Peyer's patch (tissue), 4 donors: Measurements from ENCODE around the gene TLR10. TPM values are rescaled to one million over a fixed set of nuclear protein-coding genes. Genes with fewer than 3 reads are reported as not detected.
A peak's percentile ranks its signal among the peaks of the same experiment; 100 is the strongest.

Source experiments
- DNase-seq, 3 donors: peaks; one replicate each; pipeline ENCODE4 v3.0.0-alpha.2; 2017 to 2019
- H3K27ac ChIP-seq, 4 donors: fragments of 200-600 bp; sonication (generic); one replicate each; pipeline ENCODE4 v1.5.1; 2016 to 2019
- H3K27me3 ChIP-seq, 2 donors: fragments of 200-600 bp; sonication (generic); one replicate each; pipeline ENCODE4 v1.5.1; 2019
- H3K36me3 ChIP-seq, 3 donors: fragments of 200-600 bp; sonication (generic); one replicate each; pipeline ENCODE4 v1.5.1; 2016 to 2019
- H3K4me1 ChIP-seq, 4 donors: fragments of 200-600 bp; sonication (generic); one replicate each; pipeline ENCODE4 v1.5.1; 2016 to 2019
- H3K4me3 ChIP-seq, 4 donors: fragments of 200-600 bp; sonication (generic); 1 replicate in 3 of 4; 2 replicates in 1 of 4; pipeline ENCODE4 v1.5.1; 2016 to 2019; ENCODE audit warnings: mild to moderate bottlenecking in 1 of 4
- H3K9me3 ChIP-seq, 4 donors: fragments of 200-600 bp; sonication (generic); one replicate each; pipeline ENCODE4 v1.5.1; 2016 to 2019; ENCODE audit warnings: mild to moderate bottlenecking in 1 of 4
- CTCF ChIP-seq, 6 experiments: fragments of 450-650 bp in 4 of 6; fragments of 200-600 bp in 2 of 6; sonication (generic) in 1 of 6; IDR thresholded peaks; one replicate each; pipeline ENCODE4 v1.5.1; 2017 to 2019; ENCODE audit warnings: antibody characterized with exemption in 6 of 6, mild to moderate bottlenecking in 3 of 6, moderate library complexity in 1 of 6
- POLR2A ChIP-seq, 2 donors: fragments of 450-650 bp; IDR thresholded peaks; one replicate each; pipeline ENCODE4 v1.5.1; 2017; ENCODE audit warnings: antibody characterized with exemption in 2 of 2, mild to moderate bottlenecking in 2 of 2, moderate library complexity in 2 of 2
- total RNA-seq, 4 donors: library from RNA; depleted of rRNA; stranded (reverse); fragments of >200 nt; gene quantifications; one replicate each; pipeline ENCODE4 v1.1.0, GENCODE V29; 2016

Gene TLR10
- total RNA-seq, 4 donors from 2014 or later: 2.0 to 37.1 TPM; not detected in 2

- no peak overlapping the region for H3K27ac ChIP-seq
- no peaks in the 10 kb centered on the region for H3K36me3 ChIP-seq
- H3K4me3 ChIP-seq: no peak overlapping the region
- TF ChIP-seq POLR2A (IDR thresholded peaks at IDR 0.05): no peak
- TF ChIP-seq CTCF (IDR thresholded peaks at IDR 0.05): no peak
- no peaks in the 10 kb centered on the region for H3K4me1 ChIP-seq
- no peaks in the 10 kb centered on the region for H3K9me3 ChIP-seq
- no peak for DNase-seq
- no peaks in the 10 kb centered on the region for H3K27me3 ChIP-seq
Measured at GRCh38 chr4:38765382-38765781, 17.4 kb downstream of the TLR10 start.

- Histone ChIP-seq H3K4me1 (no peaks in the 10 kb centered on the region), H3K27ac (peak overlapping the region in 1 of 4 donors; percentile 79), H3K4me3 (no peak overlapping the region), H3K27me3 (no peaks in the 10 kb centered on the region), H3K36me3 (no peaks in the 10 kb centered on the region), H3K9me3 (no peaks in the 10 kb centered on the region)
- TF ChIP-seq CTCF (IDR thresholded peaks at IDR 0.05) (no peak), POLR2A (IDR thresholded peaks at IDR 0.05) (no peak)
- DNase-seq: no peak
Measured at GRCh38 chr4:38764277-38764676, 18.5 kb downstream of the TLR10 start.

GRCh38 chr4:38762560-38762959 is 20.2 kb downstream of the TLR10 start:
- Histone ChIP-seq H3K36me3 (no peaks in the 10 kb centered on the region), H3K4me3 (no peak overlapping the region), H3K9me3 (no peaks in the 10 kb centered on the region), H3K4me1 (no peaks in the 10 kb centered on the region), H3K27me3 (no peaks in the 10 kb centered on the region), H3K27ac (peak overlapping the region in 2 of 4 donors; percentile 52 to 79)
- TF ChIP-seq CTCF (IDR thresholded peaks at IDR 0.05): no peak
- no peak for TF ChIP-seq POLR2A (IDR thresholded peaks at IDR 0.05)
- peak in 2 of 3 donors; percentile 57 to 60 for DNase-seq

GRCh38 chr4:38759790-38760122 is 23.0 kb downstream of the TLR10 start:
- DNase-seq: no peak
- Histone ChIP-seq H3K36me3 (no peaks in the 10 kb centered on the region), H3K4me1 (no peaks in the 10 kb centered on the region), H3K27me3 (no peaks in the 10 kb centered on the region), H3K27ac (peak overlapping the region in 1 of 4 donors; percentile 79), H3K4me3 (no peak overlapping the region), H3K9me3 (no peaks in the 10 kb centered on the region)
- TF ChIP-seq CTCF (IDR thresholded peaks at IDR 0.05) (no peak), POLR2A (IDR thresholded peaks at IDR 0.05) (no peak)

GRCh38 chr4:38759113-38759789 is 23.5 kb downstream of the TLR10 start:
- Histone ChIP-seq H3K27me3 (no peaks in the 10 kb centered on the region), H3K4me3 (no peak overlapping the region), H3K27ac (peak overlapping the region in 1 of 4 donors; percentile 79), H3K4me1 (no peaks in the 10 kb centered on the region), H3K36me3 (no peaks in the 10 kb centered on the region), H3K9me3 (no peaks in the 10 kb centered on the region)
- TF ChIP-seq CTCF (IDR thresholded peaks at IDR 0.05): peak; percentile 59 to 77 (median 70)
- no peak for TF ChIP-seq POLR2A (IDR thresholded peaks at IDR 0.05)
- DNase-seq: peak in 2 of 3 donors; percentile 73 to 87
